T-helper 1 cell (primary cell): ENCODE data around the gene RADIL.

Experiments
- DNase-seq, 5 donors: peaks; one replicate each; pipeline ENCODE4 v3.0.0-alpha.2; 2012 to 2020

RADIL gene

DNA sequence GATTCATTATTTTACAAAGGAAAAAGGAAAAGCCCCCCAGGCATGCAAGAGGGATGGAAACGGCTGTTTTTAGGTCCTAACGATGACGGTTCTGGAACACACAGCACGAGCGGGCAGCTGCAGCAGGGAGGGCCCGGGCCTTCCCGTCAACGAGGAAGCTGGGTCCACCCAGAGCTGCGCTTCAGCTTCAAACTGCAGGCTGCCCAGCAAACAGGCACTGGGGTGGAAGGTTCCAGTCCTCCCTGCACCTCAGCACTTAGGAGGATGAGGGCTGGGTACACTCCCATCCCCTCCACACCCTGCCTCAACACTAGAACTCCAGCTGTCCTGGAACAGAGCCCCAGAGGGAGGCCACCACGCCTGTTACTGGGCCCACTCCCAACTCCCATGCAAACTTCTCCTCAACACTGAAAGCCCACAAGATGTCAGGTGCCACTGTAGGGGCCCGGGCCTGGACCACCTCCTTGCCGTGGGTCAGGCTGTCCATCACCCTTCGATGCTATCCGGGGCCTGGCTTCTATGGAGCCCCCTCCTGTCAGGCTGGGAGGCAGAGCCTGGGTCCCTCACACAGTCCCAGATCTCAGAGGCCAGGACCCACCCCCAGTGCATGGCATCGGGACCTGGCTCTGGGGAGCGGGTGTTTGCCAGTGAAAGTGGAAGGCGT is 54.7 kb downstream of the RADIL start:
- no peak for DNase-seq

DNA sequence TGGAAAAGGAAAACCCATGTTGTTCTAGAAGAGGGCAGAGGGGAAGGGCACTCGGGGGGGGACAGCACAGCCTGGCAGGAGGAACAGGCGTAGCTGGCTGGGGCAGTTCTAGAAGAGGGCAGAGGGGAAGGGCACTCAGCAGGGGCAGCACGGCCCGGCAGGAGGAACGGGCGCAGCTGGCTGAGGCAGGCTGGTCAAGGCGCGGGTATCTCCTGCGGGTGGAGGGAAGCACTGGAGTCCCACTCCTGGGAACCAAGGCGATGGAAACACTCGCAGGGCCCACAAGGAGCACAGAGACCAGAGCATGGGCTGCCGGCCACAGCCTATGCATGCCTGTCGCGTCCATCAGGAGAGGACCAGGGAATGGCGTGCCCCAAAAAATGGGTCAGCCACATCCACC is 58.4 kb downstream of the RADIL start:
- DNase-seq = no peak

DNA sequence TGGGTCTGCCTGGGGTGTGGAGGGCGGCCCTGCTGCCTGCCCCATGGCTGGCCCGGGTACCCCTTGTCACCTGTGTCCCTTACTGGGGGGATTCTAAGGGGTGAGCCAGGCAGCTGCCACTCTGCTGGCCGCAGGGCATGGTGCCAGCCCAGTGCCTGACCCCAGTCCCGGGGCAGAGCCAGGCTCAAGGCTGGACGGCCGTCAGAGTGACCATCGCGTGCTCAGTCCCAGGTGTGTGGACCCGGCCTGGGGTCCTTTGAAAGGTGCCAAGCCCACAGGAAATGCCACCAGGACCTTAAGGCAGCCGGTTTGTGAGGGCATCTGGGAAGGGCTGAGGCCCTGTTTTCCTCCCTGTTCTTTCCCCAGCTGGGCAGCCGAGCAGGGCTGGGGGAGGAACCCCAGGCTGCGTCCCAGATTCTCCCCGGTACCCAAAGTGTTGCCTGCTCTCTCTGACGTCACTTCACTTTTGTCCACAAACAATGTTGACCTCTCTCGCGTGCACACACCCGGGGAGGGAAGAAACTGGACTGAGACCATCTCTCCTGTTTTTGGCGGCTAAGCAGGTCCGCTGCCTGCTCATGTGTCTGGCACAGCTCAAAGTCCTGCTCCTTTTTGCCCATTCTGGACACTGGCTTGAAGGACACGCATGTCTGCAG is 59.3 kb downstream of the RADIL start:
- DNase-seq = no peak

DNA sequence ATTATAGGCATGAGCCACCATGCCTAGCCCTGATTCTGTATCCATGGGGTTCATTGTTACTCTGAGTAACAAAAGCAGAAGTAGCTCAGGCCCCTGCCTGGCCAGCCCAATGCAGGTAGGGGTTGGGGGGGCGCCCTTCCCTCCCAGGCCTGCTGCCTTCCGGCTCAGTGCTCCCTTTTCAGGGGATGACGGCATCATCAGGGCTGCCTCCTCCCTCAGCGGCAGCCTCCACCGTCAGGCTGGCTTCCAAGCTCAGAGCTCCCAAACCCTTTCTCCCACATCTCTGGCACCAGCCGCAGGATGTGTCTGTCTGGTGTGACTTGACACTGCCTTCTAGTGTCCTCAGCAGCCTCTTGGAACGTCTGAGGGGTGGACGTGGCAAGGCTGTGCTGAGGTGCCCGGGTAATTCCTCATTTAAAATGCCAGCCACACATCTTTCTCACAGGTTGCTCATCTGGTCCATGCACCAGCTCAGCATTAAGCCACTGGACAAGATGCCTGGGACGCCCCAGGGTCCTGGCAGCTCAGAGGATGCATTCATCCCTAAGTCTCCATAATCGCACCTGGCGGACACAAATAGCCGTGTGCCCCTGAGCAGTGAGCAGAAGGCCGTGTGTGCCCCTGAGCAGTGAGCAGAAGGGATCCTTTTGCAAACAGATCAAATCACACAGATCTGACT is 59.9 kb downstream of the RADIL start:
- no peak for DNase-seq

DNA sequence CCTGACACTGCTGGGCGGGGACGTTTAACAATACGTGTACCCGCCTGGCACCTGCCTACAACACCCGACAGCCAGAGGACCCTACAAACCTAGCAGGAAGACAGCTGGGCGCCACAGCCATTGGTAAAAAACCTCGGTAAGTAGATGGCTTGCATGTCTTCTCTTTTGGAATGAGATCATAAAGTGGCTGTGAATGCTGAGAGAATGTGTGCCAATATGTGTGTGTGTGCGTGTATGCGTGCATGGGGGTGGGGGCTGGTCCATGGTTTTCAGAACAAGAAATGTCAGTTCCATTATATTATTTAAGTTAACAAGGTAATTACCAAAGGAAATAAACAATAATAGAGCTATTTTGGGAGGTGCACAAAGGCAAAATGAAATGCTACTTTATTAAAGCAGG is 60.8 kb downstream of the RADIL start:
- no peak for DNase-seq

DNA sequence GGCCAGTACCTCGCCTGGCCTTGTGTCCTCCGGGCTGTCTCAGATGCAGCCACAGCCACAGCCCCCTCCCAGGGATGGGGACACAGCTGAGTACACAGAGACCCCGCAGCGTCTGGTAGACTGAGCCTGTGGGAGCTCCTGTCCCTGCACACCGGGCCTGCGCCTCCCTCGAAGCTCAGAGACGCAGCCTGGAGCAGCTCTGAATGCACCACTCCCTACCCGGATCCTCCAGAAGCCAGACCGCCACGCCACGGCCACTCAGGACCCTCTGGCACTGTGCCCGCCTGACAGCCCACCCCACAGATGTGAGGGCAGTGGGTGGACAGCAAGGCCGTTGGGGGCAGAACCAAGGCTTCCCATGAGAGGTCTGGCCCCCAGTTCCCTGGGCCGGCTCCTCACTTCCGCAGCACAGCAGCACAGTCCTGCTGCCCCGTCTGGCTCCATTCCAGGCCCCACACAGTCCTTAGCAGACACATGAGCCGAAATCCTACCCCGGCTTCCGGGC is 62.5 kb downstream of the RADIL start:
- no peak for DNase-seq

DNA sequence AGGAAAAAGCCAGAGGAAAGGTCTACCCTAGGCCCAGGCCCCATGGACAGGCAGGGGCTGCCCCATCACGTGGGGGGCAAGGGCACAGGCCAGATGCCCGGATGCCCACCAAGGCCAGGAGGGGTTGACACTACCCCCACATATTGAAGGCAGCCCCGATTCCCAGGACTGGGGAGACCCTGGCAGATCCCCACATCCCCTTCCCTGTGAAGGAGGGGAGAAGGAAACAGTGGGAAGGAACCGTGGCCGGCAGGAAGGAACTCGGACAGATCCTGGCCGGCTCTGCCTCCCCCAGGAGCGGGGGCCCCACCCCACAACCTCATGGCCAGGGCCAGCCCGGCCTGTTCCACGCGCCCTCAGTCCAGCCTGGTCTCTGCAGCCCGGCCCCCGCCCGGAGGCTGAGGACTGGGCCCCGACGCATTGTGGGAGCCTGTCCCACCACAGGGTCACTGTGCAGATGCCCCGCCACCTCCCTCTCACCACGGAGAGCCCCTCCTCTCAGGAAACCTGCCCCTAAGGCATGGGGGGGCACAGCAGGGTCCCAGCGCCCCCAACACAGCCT is 63.0 kb downstream of the RADIL start:
- DNase-seq = no peak

DNA sequence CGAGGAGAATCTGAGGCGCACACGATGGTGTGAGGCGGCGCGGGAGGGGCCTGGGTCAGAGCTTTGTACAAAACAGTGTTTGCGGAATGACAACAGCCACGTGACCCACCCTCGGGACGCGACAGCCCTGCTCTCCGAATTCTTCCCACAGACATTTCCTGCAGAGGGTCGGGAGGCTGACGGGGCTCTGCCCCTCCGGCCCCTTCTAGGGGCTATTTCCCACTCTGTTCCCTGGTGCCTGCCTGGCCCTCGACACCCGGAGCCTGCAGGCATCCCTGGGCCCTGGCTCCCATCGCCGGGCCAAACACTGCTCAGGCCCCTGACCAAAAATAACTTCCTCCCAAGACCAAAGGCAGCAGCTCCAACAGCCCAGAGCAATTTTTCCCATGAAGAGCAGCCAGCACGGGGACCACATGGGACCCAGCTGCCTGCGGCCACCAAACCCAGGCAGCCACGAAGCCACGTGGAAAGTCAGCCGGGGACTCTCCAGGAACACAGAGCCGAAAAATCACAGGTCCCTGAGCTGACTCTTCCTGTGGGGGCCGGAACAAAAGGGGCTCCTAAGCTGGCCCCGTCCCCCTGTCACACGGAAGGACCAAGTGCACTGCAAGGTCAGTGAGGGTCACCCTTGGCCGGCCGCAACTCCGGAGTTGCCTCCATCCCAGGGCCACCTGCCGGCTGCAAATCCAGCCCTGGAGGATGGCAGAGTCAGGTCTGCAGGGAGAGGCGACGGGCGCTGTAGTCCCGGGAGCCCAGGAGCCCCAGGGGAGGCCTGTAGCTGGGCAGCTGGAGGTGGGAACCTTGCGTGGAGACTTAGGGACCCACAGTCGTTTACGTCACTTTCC is 63.7 kb downstream of the RADIL start:
- no peak for DNase-seq

DNA sequence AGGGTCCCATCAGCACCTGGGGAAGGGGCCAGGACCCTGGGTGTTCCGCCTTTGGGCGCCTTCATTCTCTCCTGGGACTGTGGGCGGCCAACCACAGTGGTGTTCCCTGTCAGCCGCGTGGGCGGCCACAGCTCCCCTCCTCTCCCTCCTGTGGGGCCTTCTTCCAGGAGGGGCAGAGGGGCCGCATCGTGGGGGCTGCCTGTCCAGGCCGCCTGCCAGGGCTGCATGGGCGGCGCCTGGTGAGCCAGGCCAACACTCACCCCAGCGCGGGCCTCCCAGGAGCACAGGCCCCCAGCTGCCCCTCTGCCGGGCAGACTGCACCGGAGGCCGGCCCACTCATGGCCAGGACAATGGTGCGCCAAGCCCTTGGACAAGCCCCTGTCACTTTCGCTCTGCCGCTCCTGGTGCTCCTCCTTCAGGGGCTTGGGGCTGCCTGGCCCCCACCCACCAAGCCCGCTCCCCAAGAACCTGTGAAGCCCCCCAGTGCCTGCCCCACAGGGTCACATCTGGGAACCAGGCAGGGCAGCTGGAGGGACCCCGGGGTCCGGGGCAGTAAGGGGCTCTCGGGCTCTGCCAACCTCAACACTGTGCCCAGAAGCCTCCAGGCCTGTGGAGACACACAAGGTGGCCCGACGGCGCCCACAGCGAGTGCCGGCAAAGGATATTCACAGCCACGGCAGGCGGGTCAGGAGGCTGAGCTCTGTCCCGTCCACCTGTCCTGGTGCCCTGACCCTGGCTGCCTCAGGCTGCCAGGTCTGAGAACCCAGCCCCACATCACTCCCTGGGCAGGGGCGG is 65.3 kb downstream of the RADIL start:
- DNase-seq = no peak

DNA sequence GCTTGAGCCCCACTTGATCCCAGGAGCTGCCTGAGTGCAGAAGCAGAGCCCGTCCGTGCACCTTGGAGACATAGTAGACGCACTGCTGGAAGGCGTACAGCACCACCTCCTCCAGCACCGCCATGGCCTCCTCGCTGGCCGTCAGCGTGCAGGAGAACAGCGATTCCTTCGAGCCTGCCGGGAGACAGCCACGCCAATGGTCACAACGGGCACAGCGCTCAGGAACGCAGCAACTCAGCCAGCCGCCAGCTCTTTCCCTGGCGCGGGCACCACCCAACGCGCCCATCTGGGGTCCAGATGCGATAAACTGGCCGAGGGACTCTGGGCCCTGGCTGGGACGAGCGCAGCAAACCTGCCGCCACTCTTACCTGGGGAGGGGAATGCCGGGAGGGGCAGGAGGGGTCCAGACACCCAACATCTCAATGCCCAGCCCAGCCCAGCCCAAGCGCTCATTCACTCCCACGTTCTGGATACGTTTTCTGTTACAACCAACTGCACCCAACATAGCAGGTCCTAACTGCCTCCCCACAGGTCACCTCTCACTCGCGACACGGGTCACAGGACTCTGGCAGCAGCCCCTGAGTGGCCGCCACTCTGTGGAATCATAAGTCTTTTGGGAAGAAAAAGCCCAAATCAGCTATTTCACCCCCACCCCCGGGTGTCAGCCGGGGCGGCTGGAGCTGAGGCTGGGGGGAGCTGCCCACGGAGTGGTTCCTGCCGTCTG is 66.2 kb downstream of the RADIL start:
- no peak for DNase-seq

DNA sequence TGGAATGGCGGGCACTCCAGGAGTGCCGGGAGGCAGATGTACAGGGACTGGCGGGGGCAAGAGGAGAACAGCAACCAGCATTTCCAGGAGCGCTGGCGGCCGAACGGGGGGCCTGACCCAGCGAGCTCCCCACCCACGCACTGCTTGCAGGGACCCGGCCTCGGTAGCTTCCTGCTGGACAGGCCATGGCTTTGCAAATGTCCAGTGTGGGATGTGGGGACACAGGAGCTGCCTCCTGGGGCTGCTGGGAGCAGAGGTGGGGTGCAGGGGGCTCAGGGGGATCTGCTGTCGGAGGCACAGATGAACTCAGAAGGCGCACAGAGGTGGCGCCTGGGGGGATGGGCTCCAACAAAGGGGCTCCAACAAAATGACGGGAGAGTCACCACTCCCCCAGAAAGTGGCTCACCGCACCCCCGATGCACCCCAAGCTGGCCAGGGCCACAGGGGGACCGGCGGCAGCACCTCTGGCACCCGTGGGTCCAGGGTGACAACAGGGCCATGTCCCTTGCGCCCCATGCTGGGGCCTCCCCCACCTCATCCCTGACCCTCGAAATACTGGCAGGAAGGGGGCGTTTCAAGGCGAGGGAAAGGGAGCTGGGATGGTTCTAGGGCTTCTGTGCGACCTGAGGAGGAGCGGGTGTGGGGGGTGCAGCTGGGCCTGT is 67.0 kb downstream of the RADIL start:
- DNase-seq = no peak

DNA sequence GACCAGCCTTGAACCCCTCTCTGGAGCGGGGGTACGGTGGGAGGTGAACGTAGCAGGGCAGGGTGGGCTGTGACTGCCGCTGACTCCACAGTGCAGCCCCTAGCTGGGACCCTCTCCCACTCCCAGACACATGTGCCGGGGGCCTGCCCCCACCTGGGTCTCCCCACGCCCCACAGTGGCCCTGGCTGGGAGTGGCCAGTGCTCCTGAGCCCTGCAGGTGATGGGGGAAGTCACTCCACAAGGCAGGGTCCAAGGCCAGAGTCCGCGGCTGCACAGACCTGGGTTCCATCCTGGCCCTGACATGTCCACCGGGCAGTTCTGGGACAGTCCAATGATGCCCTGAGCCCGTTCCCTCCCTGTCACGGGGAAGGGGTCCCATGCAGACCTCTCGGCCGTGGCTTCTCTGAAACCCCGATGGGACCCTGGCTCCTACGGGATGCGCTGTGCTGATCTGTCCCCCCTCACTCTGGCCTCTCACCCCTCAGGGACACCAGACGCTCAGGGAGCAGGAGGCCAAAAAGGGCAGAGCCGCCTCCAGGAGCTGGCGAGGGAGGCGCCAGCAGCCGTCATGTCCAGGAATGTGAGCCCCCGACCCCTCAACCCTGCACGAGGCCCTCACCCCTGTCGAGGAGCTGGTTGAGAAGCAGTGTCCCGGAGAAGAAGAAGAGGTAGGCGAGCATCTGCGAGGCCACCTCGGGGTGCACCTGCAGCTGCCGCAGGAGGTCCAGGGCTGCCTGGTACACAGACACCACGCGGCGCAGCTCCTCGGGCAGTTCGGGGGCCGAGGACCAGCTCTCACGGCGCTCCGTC is 67.7 kb downstream of the RADIL start:
- DNase-seq = no peak

DNA sequence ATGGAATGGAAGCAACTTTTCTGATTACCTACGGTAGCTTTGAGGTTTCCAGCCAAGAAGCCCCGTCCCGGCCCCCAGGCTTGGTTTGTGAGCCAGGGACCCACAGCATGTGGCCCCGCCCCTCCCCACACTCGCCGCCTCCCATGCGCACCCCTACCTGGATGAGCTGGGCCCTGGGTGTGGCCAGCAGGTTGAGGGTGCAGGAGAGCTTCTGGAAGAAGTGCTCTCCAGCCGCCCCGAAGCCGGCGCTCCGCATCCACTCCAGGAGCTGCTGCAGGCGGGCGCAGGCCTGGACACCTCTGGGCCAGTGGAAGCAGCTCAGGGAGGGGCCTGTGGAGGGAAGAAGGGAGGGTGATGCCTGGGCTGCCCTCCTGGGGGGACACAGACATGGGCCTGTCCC is 68.4 kb downstream of the RADIL start:
- DNase-seq = no peak

DNA sequence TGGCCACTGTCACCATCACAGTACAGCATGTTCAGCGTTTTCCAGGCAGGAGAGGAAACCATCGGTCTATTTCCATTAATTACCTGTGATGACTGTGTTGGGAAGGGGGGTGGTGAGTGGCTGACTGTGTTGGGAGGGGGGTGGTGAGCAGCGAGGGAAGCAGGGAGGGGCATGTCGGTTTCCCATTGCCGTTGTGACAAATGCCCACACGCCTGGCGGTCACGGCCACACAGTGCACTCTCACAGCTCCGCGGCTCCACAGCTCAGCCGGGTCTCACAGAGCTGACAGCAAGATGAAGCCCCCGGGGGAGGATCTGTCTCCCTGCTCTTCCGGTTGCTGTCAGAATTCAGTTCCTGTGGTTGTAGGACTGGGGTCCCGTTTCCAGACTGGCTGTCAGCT is 69.1 kb downstream of the RADIL start:
- no peak for DNase-seq

DNA sequence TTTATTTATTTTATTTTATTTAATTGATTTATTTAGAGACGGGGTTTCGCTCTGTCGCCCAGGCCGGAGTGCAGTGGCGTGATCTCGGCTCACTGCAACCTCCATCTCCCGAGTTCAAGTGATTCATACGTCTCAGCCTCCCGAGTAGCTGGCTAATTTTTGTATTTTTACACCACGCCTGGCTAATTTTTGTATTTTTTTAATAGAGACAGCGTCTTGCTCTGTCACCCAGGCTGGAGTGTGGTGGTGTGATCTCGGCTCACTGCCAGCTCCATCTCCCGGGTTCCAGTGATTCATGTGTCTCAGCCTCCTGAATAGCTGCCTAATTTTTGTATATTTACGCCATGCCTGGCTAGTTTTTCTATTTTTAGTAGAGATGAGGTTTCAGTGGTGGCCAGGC is 73.8 kb downstream of the RADIL start:
- no peak for DNase-seq

DNA sequence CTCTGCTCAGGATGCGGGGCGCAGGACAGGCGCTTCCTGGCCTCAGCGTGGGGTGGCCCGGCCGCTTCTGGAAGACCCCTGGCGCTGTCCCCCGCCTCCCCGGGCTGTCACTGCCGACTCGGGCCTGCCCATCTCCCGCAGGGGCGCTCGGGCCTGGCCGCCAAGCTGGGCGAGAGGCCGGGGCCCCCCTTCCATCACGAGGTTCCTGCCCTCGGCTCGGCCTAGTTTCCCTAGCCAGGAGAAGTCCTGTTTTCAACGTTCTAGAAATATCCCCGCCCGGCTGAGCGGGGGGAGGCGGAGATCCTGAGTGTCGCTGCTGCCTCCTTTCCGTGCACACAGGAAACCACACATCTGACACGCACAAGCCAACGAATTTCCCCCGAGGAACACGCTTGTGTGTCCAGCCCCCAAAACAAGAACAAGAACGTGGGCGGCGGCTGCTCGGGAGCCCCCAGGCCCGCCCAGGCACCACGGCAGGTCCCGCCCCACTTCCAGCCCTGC is 74.4 kb downstream of the RADIL start:
- peak in 2 of 5 donors; percentile 11 to 18 for DNase-seq

DNA sequence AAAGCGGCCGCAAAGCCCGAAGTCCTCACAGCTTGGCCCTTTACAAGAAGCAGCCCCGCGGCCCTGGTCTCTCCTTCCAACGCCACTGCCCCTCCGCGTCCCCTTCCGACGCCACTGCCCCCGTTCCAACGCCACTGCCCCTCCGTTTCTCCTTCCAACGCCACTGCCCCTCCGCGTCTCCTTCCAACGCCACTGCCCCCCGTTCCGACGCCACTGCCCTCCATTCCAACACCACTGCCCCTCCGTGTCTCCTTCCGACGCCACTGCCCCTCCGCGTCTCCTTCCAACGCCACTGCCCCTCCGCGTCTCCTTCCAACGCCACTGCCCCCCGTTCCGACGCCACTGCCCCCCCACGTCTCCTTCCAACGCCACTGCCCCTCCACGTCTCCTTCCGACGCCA is 75.0 kb downstream of the RADIL start:
- no peak for DNase-seq

DNA sequence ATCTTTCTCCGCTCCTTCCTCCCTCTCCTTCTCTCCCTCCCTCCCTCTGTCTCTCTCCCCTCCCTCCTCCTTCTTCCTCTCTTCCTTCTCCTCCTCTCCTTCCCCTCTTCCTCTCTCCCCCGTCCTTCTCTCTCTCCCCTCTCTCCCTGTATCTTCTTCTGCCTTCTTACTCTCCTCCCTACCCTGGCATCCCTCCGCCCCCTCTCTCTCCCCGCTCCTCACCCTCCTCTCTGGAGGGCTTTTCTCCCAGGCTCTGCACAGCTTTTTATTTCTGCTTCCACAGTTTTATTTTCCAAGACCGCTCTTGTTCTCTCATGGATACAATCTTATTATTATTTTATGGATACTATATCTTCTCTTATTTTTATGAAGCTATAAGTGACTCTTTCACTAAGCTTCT is 75.5 kb downstream of the RADIL start:
- DNase-seq = no peak

DNA sequence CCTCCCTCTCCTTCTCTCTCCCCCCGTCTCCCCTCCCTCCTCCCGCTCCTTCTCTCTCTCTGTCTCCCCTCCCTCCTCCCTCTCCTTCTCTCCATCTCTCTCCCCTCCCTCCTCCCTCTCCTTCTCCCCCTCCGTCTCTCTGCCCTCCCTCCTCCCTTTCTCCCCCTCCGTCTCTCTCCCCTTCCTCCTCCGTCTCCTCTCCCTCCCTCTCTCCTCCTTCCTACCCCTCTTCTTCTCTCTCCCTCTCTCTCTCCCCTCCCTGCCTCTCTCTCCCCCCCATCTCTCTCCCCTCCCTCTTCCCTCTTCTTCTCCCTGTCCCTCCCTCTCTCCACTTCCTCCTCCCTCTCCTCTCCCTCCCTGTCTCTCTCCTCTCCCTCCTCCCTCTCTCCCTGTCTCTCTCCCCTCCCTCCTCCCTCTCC is 75.9 kb downstream of the RADIL start:
- DNase-seq = no peak
